ENCODE measurements around the gene ENPP6. TPM values are rescaled to one million over a fixed set of nuclear protein-coding genes. Genes with fewer than 3 reads are reported as not detected.

ENPP6 gene
- total RNA-seq, 1 donor from 2014 or later: not detected

DNA sequence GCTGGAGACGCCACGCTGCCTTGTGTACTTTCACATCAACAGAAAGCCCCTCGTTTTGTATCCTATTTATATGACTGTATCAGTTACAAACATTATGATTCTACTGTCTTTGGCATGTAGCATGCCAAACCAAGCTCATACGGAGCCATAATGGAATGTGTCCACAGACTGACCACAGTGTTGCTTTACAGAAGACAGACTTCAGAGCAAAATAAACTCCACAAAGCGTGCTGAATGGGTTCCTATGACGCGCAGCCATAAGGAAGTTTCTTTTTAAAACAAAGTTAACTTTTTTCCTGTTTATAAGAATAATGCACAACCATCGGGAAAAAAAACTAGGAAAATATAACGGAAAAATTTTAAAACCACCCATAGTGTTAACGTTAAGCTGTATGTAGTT lies 176.5 kb downstream of the ENPP6 start:
- Mint-ChIP-seq H3K4me3 (no peak overlapping the region), H3K27ac (ENCODE audit: unreplicated experiment) (peak overlapping the region; percentile 17), H3K27me3 (ENCODE audit: low read depth) (no peaks in the 10 kb centered on the region), H3K9me3 (peaks cover 22% of the 10 kb centered on the region), H3K4me1 (no peaks in the 10 kb centered on the region), H3K36me3 (ENCODE audit: low read depth) (peaks cover 24% of the 10 kb centered on the region)
- DNase-seq (ENCODE audit: low read depth, low spot score): no peak
- TF ChIP-seq CTCF (conservative IDR thresholded peaks at IDR 0.05): no peak

DNA sequence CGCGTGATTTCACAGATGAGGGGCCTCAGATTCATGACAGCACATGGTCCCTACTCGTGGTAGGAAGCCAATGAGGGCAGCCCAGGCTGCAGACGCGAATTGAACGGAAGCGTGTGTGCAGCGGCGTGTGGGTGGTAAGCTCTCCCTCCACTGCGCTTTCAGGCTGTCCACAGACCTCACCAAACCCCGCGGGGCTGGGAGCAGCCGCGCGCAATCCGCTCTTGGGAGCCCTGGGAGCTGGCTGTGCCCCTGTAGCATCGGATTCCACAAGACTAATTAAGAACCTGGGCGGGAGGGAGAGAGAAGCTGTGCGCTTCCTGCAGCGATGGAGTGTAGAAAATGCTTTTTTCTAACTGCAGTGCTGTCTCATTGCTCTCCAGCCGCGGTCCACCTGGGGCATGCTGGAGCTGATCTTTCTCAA lies 177.7 kb downstream of the ENPP6 start:
- no peak overlapping the region for H3K27ac Mint-ChIP-seq (ENCODE audit: unreplicated experiment)
- no peaks in the 10 kb centered on the region for H3K27me3 Mint-ChIP-seq (ENCODE audit: low read depth)
- no peak for TF ChIP-seq CTCF (conservative IDR thresholded peaks at IDR 0.05)
- H3K9me3 Mint-ChIP-seq: peaks cover 16% of the 10 kb centered on the region
- no peaks in the 10 kb centered on the region for H3K4me1 Mint-ChIP-seq
- no peak overlapping the region for H3K4me3 Mint-ChIP-seq
- peaks cover 20% of the 10 kb centered on the region for H3K36me3 Mint-ChIP-seq (ENCODE audit: low read depth)
- no peak for DNase-seq (ENCODE audit: low read depth, low spot score)
